MCF 10A (cell line): Measurements from ENCODE around the gene CA6. TPM values are rescaled to one million over a fixed set of nuclear protein-coding genes. Genes with fewer than 3 reads are reported as not detected.
A peak's percentile ranks its signal among the peaks of the same experiment; 100 is the strongest.

ENCODE experiments used
- BruUV-seq: library from RNA; stranded (reverse); fragments of 400-500 nt; replicated peaks from 2 replicates; lab custom pipeline; 2021; lab: Mats Ljungman, UMichigan
- CTCF ChIA-PET: fragments of 300-600 bp; sonication (Branson Sonifier 250); formaldehyde crosslinking; extraction: SDS; loops from one replicate; lab custom pipeline; 2021; ENCODE audit warnings: antibody characterized with exemption, inconsistent platforms; lab: Yijun Ruan, JAX
- POLR2A ChIA-PET: fragments of 300-600, 350-650 bp; sonication (Branson Sonifier 250); formaldehyde crosslinking; extraction: SDS; loops from one replicate; lab custom pipeline; 2020; ENCODE audit warnings: antibody characterized with exemption, inconsistent platforms; lab: Yijun Ruan, JAX
- DNase-seq: peaks from one replicate; pipeline ENCODE4 v3.0.0-alpha.2; 2018; ENCODE audit not compliant: unreplicated experiment
- H3K27ac Mint-ChIP-seq: one replicate; pipeline ENCODE4 v1.8.0; 2022; ENCODE audit warnings: mild to moderate bottlenecking, low read depth, mixed read lengths; ENCODE audit not compliant: unreplicated experiment
- H3K27me3 Mint-ChIP-seq: one replicate; pipeline ENCODE4 v1.8.0; 2022; ENCODE audit warnings: mixed read lengths; ENCODE audit not compliant: insufficient read depth, unreplicated experiment
- H3K36me3 Mint-ChIP-seq: one replicate; pipeline ENCODE4 v1.8.0; 2022; ENCODE audit warnings: mild to moderate bottlenecking, moderate library complexity, mixed read lengths; ENCODE audit not compliant: insufficient read depth, unreplicated experiment
- H3K4me1 Mint-ChIP-seq: one replicate; pipeline ENCODE4 v1.8.0; 2022; ENCODE audit warnings: mixed read lengths; ENCODE audit not compliant: insufficient read depth, unreplicated experiment
- H3K4me3 Mint-ChIP-seq: one replicate; pipeline ENCODE4 v1.8.0; 2022; ENCODE audit warnings: mild to moderate bottlenecking, moderate library complexity, mixed read lengths; ENCODE audit not compliant: unreplicated experiment
- H3K9me3 Mint-ChIP-seq: one replicate; pipeline ENCODE4 v1.8.0; 2022; ENCODE audit warnings: mixed read lengths; ENCODE audit not compliant: unreplicated experiment
- CTCF ChIP-seq: fragments of 200-600 bp; IDR thresholded peaks from one replicate; pipeline ENCODE4 v1.8.0; 2022; ENCODE audit warnings: antibody characterized with exemption, mild to moderate bottlenecking; ENCODE audit not compliant: unreplicated experiment
- intact Hi-C: fragments of 100-400 bp; cut with micrococcal nuclease; formaldehyde crosslinking; loops from 2 replicates; pipeline ENCODE4 v1.14.1; 2022
- total RNA-seq: library from RNA; stranded (reverse); gene quantifications from 2 replicates; pipeline ENCODE4 v1.2.3, GENCODE V29; 2022

CA6 gene
- total RNA-seq, 1 experiment from 2014 or later, result not detected

- TF ChIP-seq CTCF, result peak; percentile 44
- Mint-ChIP-seq H3K27me3 (no peaks in the 10 kb centered on the region), H3K27ac (no peak overlapping the region), H3K36me3 (peaks cover 6% of the 10 kb centered on the region), H3K4me3 (no peak overlapping the region), H3K9me3 (no peaks in the 10 kb centered on the region), H3K4me1 (peaks cover 14% of the 10 kb centered on the region)
- intact Hi-C loops, result no loop called here
- CTCF ChIA-PET, result interaction anchor here (0.6 to 1.3 kb wide), 3 partner anchors 28 to 102 kb away, joined by 3 to 4 read pairs (median 4); no protein-coding TSS in a partner anchor
- BruUV-seq, result no TSS peak
- POLR2A ChIA-PET, result no interaction called here
- DNase-seq, result peak; percentile 28
Measured at GRCh38 chr1:9009438-9010370, 64.0 kb downstream of the CA6 start.

GRCh38 chr1:9010781-9011323 is 65.2 kb downstream of the CA6 start:
- Mint-ChIP-seq H3K9me3 (no peaks in the 10 kb centered on the region), H3K27me3 (no peaks in the 10 kb centered on the region), H3K4me3 (no peak overlapping the region), H3K36me3 (peaks cover 6% of the 10 kb centered on the region), H3K4me1 (peaks cover 14% of the 10 kb centered on the region), H3K27ac (peak overlapping the region; percentile 10)
- ChIA-PET POLR2A (no interaction called here), CTCF (interaction anchor here (0.6 to 1.2 kb wide), 4 partner anchors 8 to 100 kb away, joined by 3 to 6 read pairs (median 4); no protein-coding TSS in a partner anchor)
- intact Hi-C loops, result no loop called here
- DNase-seq, result no peak
- TF ChIP-seq CTCF, result no peak
- no TSS peak for BruUV-seq

DNA sequence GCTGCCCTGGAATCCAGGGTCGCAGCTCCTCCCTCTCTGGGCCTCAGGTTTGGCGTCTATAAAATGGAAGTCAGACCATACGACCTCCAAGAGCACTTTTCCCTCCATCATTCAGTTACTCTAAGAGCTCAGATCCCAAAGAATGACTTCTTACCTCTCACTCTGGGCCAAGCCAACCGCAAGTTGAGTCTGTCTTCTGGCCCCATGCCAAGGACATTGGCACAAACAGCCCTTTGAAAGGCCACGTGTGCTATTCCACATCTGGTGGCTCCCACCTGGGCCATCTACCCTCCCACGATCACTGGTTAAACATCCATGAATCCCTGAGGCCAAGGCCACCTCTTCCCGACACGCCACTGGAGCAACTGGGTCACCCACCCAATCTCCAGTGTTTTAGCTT is 68.2 kb downstream of the CA6 start:
- no peaks in the 10 kb centered on the region for H3K36me3 Mint-ChIP-seq
- BruUV-seq, result no TSS peak
- no peaks in the 10 kb centered on the region for H3K27me3 Mint-ChIP-seq
- no peak for TF ChIP-seq CTCF
- peaks cover 14% of the 10 kb centered on the region for H3K4me1 Mint-ChIP-seq
- H3K4me3 Mint-ChIP-seq, result no peak overlapping the region
- intact Hi-C loops, result no loop called here
- POLR2A ChIA-PET, result interaction anchor here (1.1 to 1.7 kb wide), 2 partner anchors 9 to 179 kb away, joined by 4 to 5 read pairs; no protein-coding TSS in a partner anchor
- CTCF ChIA-PET, result interaction anchor here (0.6 to 2.7 kb wide), 2 partner anchors 8 to 18 kb away, joined by 4 to 18 read pairs; no protein-coding TSS in a partner anchor
- H3K9me3 Mint-ChIP-seq, result no peaks in the 10 kb centered on the region
- H3K27ac Mint-ChIP-seq, result no peak overlapping the region
- DNase-seq, result peak; percentile 33
